NCI-H2196 (cell line): ENCODE data around the gene ELAC1.

Source experiments
- DNase-seq: peaks from one replicate; lab custom pipeline; 2025; ENCODE audit not compliant: unreplicated experiment; lab: John Stamatoyannopoulos, UW

Gene ELAC1

GRCh38 chr18:51017140-51017879, 49.5 kb downstream of the ELAC1 start:
- no peak for DNase-seq

GRCh38 chr18:51020536-51020935, 52.7 kb downstream of the ELAC1 start:
- no peak for DNase-seq

GRCh38 chr18:51021226-51021965, 53.6 kb downstream of the ELAC1 start:
- no peak for DNase-seq

GRCh38 chr18:51025512-51025911, 57.7 kb downstream of the ELAC1 start:
- no peak for DNase-seq

GRCh38 chr18:51028201-51028805, 60.5 kb downstream of the ELAC1 start:
- DNase-seq: no peak

GRCh38 chr18:51029378-51029693, 61.5 kb downstream of the ELAC1 start:
- DNase-seq: peak; percentile 43

- peak; percentile 95 for DNase-seq
Measured at GRCh38 chr18:51029694-51030536, 62.1 kb downstream of the ELAC1 start, which contains the start of gene SMAD4. TSS of gene SMAD4 (plus strand) at chr18:51030213. CDS start at chr18:51047047, 16,834 bp downstream.

- peak; percentile 68 for DNase-seq
Measured at GRCh38 chr18:51030537-51031258, 62.9 kb downstream of the ELAC1 start.

GRCh38 chr18:51032193-51032592, 64.4 kb downstream of the ELAC1 start:
- DNase-seq: no peak

GRCh38 chr18:51037230-51037629, 69.4 kb downstream of the ELAC1 start:
- no peak for DNase-seq
